GM12865 (cell line): Measurements from ENCODE around the gene RPSA.
A peak's percentile ranks its signal among the peaks of the same experiment; 100 is the strongest.
"Not testable (repeated sequence)": the region's sequence is repeated elsewhere in the genome, so short reads cannot be mapped to it uniquely, and the experiment has no call there.

Experiments
- DNase-seq: peaks from one replicate; pipeline ENCODE4 v3.0.0; 2010; ENCODE audit warnings: low read depth
- H3K4me3 ChIP-seq: 2 replicates; pipeline ENCODE4 v1.5.1; 2011; ENCODE audit warnings: mild to moderate bottlenecking, low read depth, low read length, control low read depth
- CTCF ChIP-seq: IDR thresholded peaks from 2 replicates; pipeline ENCODE4 v1.5.1; 2011; ENCODE audit warnings: low read length, control low read depth, low read depth, inconsistent platforms; ENCODE audit not compliant: insufficient read depth; ENCODE audit errors: missing control alignments

Gene RPSA

GRCh38 chr3:39406368-39407258 is at the start of gene RPSA:
TSS of gene RPSA (plus strand) at chr3:39406720. CDS start at chr3:39407654, 934 bp downstream.
- peak within 1 kb of the TSS; percentile 77 for H3K4me3 ChIP-seq
- peak; percentile 38 for TF ChIP-seq CTCF
- peak; percentile 99 for DNase-seq

GRCh38 chr3:39358333-39358732 is 48.2 kb upstream of the RPSA start:
- no peak for TF ChIP-seq CTCF
- no peak overlapping the region for H3K4me3 ChIP-seq
- DNase-seq = no peak

GRCh38 chr3:39361252-39361927 is 45.1 kb upstream of the RPSA start:
- peak; percentile 80 for DNase-seq
- H3K4me3 ChIP-seq = peak overlapping the region; percentile 24
- TF ChIP-seq CTCF = no peak

- no peak for DNase-seq
- no peak for TF ChIP-seq CTCF
- H3K4me3 ChIP-seq = no peak overlapping the region
Observed at GRCh38 chr3:39362192-39362591, 44.3 kb upstream of the RPSA start.

GRCh38 chr3:39362812-39363211 is 43.7 kb upstream of the RPSA start:
- no peak for TF ChIP-seq CTCF
- no peak for DNase-seq

GRCh38 chr3:39370450-39370849 is 36.1 kb upstream of the RPSA start:
- not testable (repeated sequence) for H3K4me3 ChIP-seq, DNase-seq

More at GRCh38 chr3:39362812-39363211, 43.7 kb upstream of the RPSA start:
- H3K4me3 ChIP-seq = no peak overlapping the region

GRCh38 chr3:39372833-39373232 is 33.7 kb upstream of the RPSA start:
- DNase-seq = no peak
- no peak overlapping the region for H3K4me3 ChIP-seq
- TF ChIP-seq CTCF = no peak
